K562 (cell line): Measurements from ENCODE around the gene SAMD3. TPM values are rescaled to one million over a fixed set of nuclear protein-coding genes. Genes with fewer than 3 reads are reported as not detected.

Experiments used
- ATAC-seq: fragments of 200-7000 bp; cut with Tn5 transposase; 3 replicates; pipeline ENCODE4 v1.9.1; 2020; ENCODE audit warnings: moderate library complexity
- BruUV-seq: library from RNA; stranded (reverse); fragments of 400-500 nt; replicated peaks from 2 replicates; lab custom pipeline; 2021; lab: Mats Ljungman, UMichigan
- CTCF ChIA-PET: fragments of 300-600 bp; formaldehyde crosslinking; extraction: SDS; loops from one replicate; lab custom pipeline; 2021; ENCODE audit warnings: low intra/inter-chr PET ratio; lab: Yijun Ruan, JAX
- POLR2A ChIA-PET: fragments of 300-600, 350-650 bp; sonication (Branson Sonifier 250); formaldehyde crosslinking; extraction: SDS; loops from one replicate; lab custom pipeline; 2021; ENCODE audit warnings: antibody characterized with exemption, inconsistent platforms; lab: Yijun Ruan, JAX
- DNase-seq, 4 experiments: peaks; one replicate each; pipeline versions ENCODE4 v3.0.0 to v3.0.0-alpha.2; 2011 to 2018; ENCODE audit warnings: low spot score in 3 of 4, mixed read lengths in 3 of 4; ENCODE audit errors: extremely low read depth in 1 of 4
- FAIRE-seq: peaks from 2 replicates; lab custom pipeline; 2011; peaks lifted over from hg19 to GRCh38; lab: Jason Lieb, UNC
- H2AFZ ChIP-seq: 2 replicates; pipeline ENCODE4 v1.6.0; 2011; ENCODE audit warnings: low read depth, low read length, control low read depth, inconsistent platforms
- H3K27ac ChIP-seq: fragments of 200-600 bp; 3 replicates; pipeline ENCODE4 v1.8.0; 2011; ENCODE audit warnings: low read depth, mild to moderate bottlenecking, control low read depth, inconsistent platforms, low read length, moderate library complexity, mixed read lengths; ENCODE audit errors: extremely low read depth
- H3K27me3 ChIP-seq, 2 experiments: fragments of 300-600 bp in 1 of 2; 2 replicates in 1 of 2; 3 replicates in 1 of 2; pipeline versions ENCODE4 v1.6.0 to v1.8.0; 2011; ENCODE audit warnings: inconsistent platforms in 2 of 2, low read length in 2 of 2, mild to moderate bottlenecking in 1 of 2, mixed read lengths in 1 of 2, moderate library complexity in 1 of 2; ENCODE audit not compliant: control insufficient read depth in 2 of 2, insufficient read depth in 2 of 2
- H3K36me3 ChIP-seq: fragments of 300-600 bp; 3 replicates; pipeline ENCODE4 v1.8.0; 2011; ENCODE audit warnings: mild to moderate bottlenecking, low read length, inconsistent platforms; ENCODE audit not compliant: control insufficient read depth, insufficient read depth
- H3K4me1 ChIP-seq, 2 experiments: fragments of 200-600 bp in 1 of 2; replicated peaks in 1 of 2; 2 replicates in 1 of 2; 3 replicates in 1 of 2; pipeline versions ENCODE4 v1.5.1 to v1.8.0; 2011; ENCODE audit warnings: inconsistent platforms in 2 of 2, low read length in 2 of 2, mild to moderate bottlenecking in 1 of 2, mixed read lengths in 1 of 2, moderate library complexity in 1 of 2; ENCODE audit not compliant: control insufficient read depth in 2 of 2, insufficient read depth in 2 of 2
- H3K4me2 ChIP-seq: 2 replicates; pipeline ENCODE4 v1.6.1; 2011; ENCODE audit warnings: low read length, control low read depth, inconsistent platforms, mixed read lengths; ENCODE audit not compliant: insufficient read depth
- H3K4me3 ChIP-seq: fragments of 200-600 bp; sonication (generic), shearing (Covaris generic); 2 replicates; pipeline ENCODE4 v1.5.1; 2016; ENCODE audit warnings: control low read depth, inconsistent platforms
- H3K79me2 ChIP-seq: fragments of 200-600 bp; 3 replicates; pipeline ENCODE4 v1.8.0; 2011; ENCODE audit warnings: low read length, inconsistent platforms; ENCODE audit not compliant: control insufficient read depth, insufficient read depth
- H3K9ac ChIP-seq, 2 experiments: 2 replicates each; pipeline versions ENCODE4 v1.6.0 to v1.6.1; 2011; ENCODE audit warnings: low read depth in 2 of 2, low read length in 2 of 2, control low read depth in 1 of 2, inconsistent platforms in 1 of 2, mild to moderate bottlenecking in 1 of 2, mixed read lengths in 1 of 2; ENCODE audit not compliant: insufficient read depth in 1 of 2
- H3K9me1 ChIP-seq: one replicate; pipeline ENCODE4 v1.6.0; 2011; ENCODE audit warnings: inconsistent platforms, mild to moderate bottlenecking, low read length, moderate library complexity; ENCODE audit not compliant: control insufficient read depth, insufficient read depth
- H3K9me3 ChIP-seq: replicated peaks from 2 replicates; pipeline ENCODE4 v1.5.1; 2011; ENCODE audit warnings: low read depth, low read length, inconsistent platforms; ENCODE audit not compliant: control insufficient read depth, insufficient read depth
- H4K20me1 ChIP-seq: replicated peaks from 2 replicates; pipeline ENCODE4 v1.6.1; 2011; ENCODE audit warnings: low read length, inconsistent platforms, mixed read lengths; ENCODE audit not compliant: control insufficient read depth, insufficient read depth
- CSDE1 ChIP-seq, 2 experiments: fragments of 450-650 bp; IDR thresholded peaks; 2 replicates each; pipeline ENCODE4 v1.6.1; 2016; ENCODE audit warnings: mild to moderate bottlenecking in 1 of 2
- NR2C2 ChIP-seq, 2 experiments: fragments of 200-800 bp in 1 of 2; sonication (Bioruptor generic) in 1 of 2; sonication (generic) in 1 of 2; formaldehyde crosslinking in 1 of 2; IDR thresholded peaks; 2 replicates each; pipeline versions ENCODE4 v1.6.1 to v1.8.0; 2016 to 2022; ENCODE audit warnings: mild to moderate bottlenecking in 1 of 2, missing compliant biosample characterization in 1 of 2, missing genetic modification characterization in 1 of 2, missing genetic modification reagents in 1 of 2
- WGBS: fragments of 100-300 bp; shearing (Covaris generic); methylation state at CpG from one replicate; pipeline ENCODE4 v1.1.6; 2016; ENCODE audit warnings: low coverage, mixed read lengths; ENCODE audit not compliant: insufficient coverage; ENCODE audit errors: missing lambda C conversion rate; 5-methylcytosine and 5-hydroxymethylcytosine counted together
- in situ Hi-C: fragments of 300-500 bp; cut with MboI; formaldehyde crosslinking; loops from 4 replicates; pipeline ENCODE4 v1.15.0; 2018; ENCODE audit warnings: inconsistent platforms, mixed read lengths
- intact Hi-C: fragments of 100-400 bp; cut with micrococcal nuclease; formaldehyde crosslinking; loops from 2 replicates; pipeline ENCODE4 v1.14.2; 2022
- polyA plus RNA-seq, 8 experiments: library from polyadenylated mRNA; depleted of rRNA in 4 of 8; stranded (reverse) in 5 of 8; unstranded in 3 of 8; fragments of >200 nt; fragmentation: Nextera tagmentation in 2 of 8; fragmentation: Illumina TruSeq in 1 of 8; extraction: Ambion mirVana in 2 of 8; extraction: Trizol in 1 of 8; gene quantifications; 2 replicates each; pipeline versions ENCODE4 v1.2.1 to v1.2.3, GENCODE V29; 2011 to 2014; ENCODE audit warnings: inconsistent platforms in 1 of 8, missing spikeins in 1 of 8
- total RNA-seq, 7 experiments: library from RNA; depleted of rRNA in 6 of 7; stranded (reverse); fragments of >200 nt in 6 of 7; fragmentation: Illumina TruSeq in 2 of 7; extraction: Trizol in 2 of 7; gene quantifications; 2 replicates each; pipeline versions ENCODE4 v1.2.1 to v1.2.3, GENCODE V29; 2011 to 2021; ENCODE audit warnings: low replicate concordance in 1 of 7
- TF ChIP-seq, protein P1 (sequence below), 3 experiments: IDR thresholded peaks in 2 of 3; conservative IDR thresholded peaks in 1 of 3; 2 replicates each; pipeline ENCODE4 v1.5.1; 2011 to 2012; ENCODE audit warnings: low read length in 3 of 3, mild to moderate bottlenecking in 3 of 3, control low read depth in 2 of 3, improper control_type of control experiment in 1 of 3, inconsistent platforms in 1 of 3, low read depth in 1 of 3, mixed read lengths in 1 of 3, moderate library complexity in 1 of 3; ENCODE audit not compliant: insufficient read depth in 2 of 3
- TF ChIP-seq, protein P2 (sequence below): IDR thresholded peaks from 2 replicates; pipeline ENCODE4 v1.6.1; 2011; ENCODE audit warnings: borderline replicate concordance, low read depth, mild to moderate bottlenecking, moderate library complexity, low read length; ENCODE audit not compliant: insufficient read depth, poor library complexity, severe bottlenecking

Gene SAMD3
- total and polyA plus RNA-seq, 9 of the 15 experiments (the other 6 are each of a cell fraction or from before 2014, with no cell fraction given) = 0.03 to 0.21 (median 0.18) TPM; not detected in 5

DNA sequence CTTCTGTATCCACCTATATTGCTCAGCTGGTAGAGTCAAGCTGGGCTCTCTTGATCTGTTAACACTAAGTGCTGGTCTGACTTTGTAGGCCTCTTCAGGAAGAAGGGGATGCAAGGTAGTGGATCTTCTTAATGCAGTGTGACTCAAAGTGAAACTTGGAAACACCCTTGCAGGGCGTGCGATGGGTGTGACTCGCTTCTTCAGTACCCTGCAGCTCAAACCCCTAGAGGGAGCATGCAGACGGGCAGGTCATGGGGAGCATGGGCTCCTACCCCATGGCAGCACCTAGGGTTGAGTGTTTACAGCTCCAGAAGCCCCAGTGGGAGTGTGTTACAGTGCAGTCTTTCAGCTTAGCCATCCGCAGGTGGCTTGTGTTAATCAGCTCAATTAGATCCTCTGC is 757 bp upstream of the SAMD3 start:
- H2AFZ ChIP-seq = peak overlapping the region; percentile 54; the same call in 1 of the 2 replicates
- no peaks in the 10 kb centered on the region; the same call in 1 of the 2 replicates for H3K9me3 ChIP-seq
- H3K79me2 ChIP-seq = no peaks in the 10 kb centered on the region
- WGBS = 6% methylated on average over 5 of the region's 5 CpGs
- in situ Hi-C loops (no loop called here), intact Hi-C loops (no loop called here)
- BruUV-seq = no TSS peak
- TF ChIP-seq NR2C2 (CRISPR knock-in tag; IDR thresholded peaks at IDR 0.05) (no peak), NR2C2 (tag; IDR thresholded peaks at IDR 0.05) (no peak), CSDE1 (IDR thresholded peaks at IDR 0.05) (no peak)
- TF ChIP-seq, protein P1, sequence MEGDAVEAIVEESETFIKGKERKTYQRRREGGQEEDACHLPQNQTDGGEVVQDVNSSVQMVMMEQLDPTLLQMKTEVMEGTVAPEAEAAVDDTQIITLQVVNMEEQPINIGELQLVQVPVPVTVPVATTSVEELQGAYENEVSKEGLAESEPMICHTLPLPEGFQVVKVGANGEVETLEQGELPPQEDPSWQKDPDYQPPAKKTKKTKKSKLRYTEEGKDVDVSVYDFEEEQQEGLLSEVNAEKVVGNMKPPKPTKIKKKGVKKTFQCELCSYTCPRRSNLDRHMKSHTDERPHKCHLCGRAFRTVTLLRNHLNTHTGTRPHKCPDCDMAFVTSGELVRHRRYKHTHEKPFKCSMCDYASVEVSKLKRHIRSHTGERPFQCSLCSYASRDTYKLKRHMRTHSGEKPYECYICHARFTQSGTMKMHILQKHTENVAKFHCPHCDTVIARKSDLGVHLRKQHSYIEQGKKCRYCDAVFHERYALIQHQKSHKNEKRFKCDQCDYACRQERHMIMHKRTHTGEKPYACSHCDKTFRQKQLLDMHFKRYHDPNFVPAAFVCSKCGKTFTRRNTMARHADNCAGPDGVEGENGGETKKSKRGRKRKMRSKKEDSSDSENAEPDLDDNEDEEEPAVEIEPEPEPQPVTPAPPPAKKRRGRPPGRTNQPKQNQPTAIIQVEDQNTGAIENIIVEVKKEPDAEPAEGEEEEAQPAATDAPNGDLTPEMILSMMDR (IDR thresholded peaks at IDR 0.05 in 2 of 3, conservative IDR thresholded peaks at IDR 0.05 in 1 of 3; ENCODE audit: insufficient read depth in 2 of 3, low read depth in 1 of 3, low read length in 3 of 3) = peak in 2 of 3 experiments; percentile 7 to 20; a peak in 2 of 6 replicates
- TF ChIP-seq, protein P2, sequence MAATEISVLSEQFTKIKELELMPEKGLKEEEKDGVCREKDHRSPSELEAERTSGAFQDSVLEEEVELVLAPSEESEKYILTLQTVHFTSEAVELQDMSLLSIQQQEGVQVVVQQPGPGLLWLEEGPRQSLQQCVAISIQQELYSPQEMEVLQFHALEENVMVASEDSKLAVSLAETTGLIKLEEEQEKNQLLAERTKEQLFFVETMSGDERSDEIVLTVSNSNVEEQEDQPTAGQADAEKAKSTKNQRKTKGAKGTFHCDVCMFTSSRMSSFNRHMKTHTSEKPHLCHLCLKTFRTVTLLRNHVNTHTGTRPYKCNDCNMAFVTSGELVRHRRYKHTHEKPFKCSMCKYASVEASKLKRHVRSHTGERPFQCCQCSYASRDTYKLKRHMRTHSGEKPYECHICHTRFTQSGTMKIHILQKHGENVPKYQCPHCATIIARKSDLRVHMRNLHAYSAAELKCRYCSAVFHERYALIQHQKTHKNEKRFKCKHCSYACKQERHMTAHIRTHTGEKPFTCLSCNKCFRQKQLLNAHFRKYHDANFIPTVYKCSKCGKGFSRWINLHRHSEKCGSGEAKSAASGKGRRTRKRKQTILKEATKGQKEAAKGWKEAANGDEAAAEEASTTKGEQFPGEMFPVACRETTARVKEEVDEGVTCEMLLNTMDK = peak; percentile 25
- DNase-seq (peak in 1 of 4 experiments; percentile 27), FAIRE-seq (no peak), ATAC-seq (peak; percentile 86)
- H4K20me1 ChIP-seq = no peaks in the 10 kb centered on the region
- no peak overlapping the region for H3K27ac ChIP-seq
- no peak overlapping the region for H3K4me2 ChIP-seq
- H3K36me3 ChIP-seq = no peaks in the 10 kb centered on the region
- H3K27me3 ChIP-seq = peaks cover 0 to 2% of the 10 kb centered on the region in 2 experiments; a peak in 1 of 5 replicates
- POLR2A ChIA-PET = interaction anchor here (0.6 kb wide), 2 partner anchors 131 to 1114 kb away, joined by 3 read pairs; no protein-coding TSS in a partner anchor
- H3K9me1 ChIP-seq = no peaks in the 10 kb centered on the region
- H3K4me3 ChIP-seq = no peak overlapping the region
- CTCF ChIA-PET = no interaction called here
- peaks cover 0 to 2% of the 10 kb centered on the region in 2 experiments; a peak in 2 of 5 replicates for H3K4me1 ChIP-seq
- H3K9ac ChIP-seq = no peak overlapping the region
